PC-9 (cell line): Measurements from ENCODE around the gene SLC7A9.

ENCODE experiments used
- CTCF ChIP-seq: fragments of 200-600 bp; sonication (generic); conservative IDR thresholded peaks from 2 replicates; pipeline ENCODE4 v1.6.1; 2017; ENCODE audit warnings: mixed run types, antibody characterized with exemption, mild to moderate bottlenecking, moderate library complexity
- EZH2 ChIP-seq: fragments of 200-600 bp; sonication (generic); IDR thresholded peaks from 2 replicates; pipeline ENCODE4 v1.8.0; 2017; ENCODE audit warnings: antibody characterized with exemption, low read depth

DNA sequence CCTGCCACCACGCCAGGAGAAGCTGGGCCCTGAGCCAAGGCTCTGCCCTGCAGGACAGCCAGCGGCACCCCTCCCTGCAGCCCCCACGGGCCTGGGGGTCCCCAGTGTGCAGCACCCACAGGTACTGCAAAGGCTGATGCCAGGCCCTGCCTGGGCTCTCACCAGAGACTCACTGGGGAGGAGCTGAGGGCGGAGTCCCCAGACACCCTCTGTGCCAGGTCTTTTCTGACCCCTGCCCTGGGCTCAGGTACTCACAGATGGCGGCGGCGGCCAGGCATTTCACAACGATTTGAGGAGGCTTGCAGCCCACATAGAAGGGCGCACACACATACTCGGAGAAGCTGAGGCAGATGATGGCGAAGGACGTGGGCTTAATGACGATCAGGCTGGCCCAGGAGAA lies 5.7 kb downstream of the SLC7A9 start:
- TF ChIP-seq EZH2 (no peak), CTCF (no peak)
